ENCODE measurements around the gene ACOD1.

ACOD1 gene

GRCh38 chr13:76974618-76974975 is 26.3 kb downstream of the ACOD1 start:
- H3K4me3 ChIP-seq (ENCODE audit: low read depth, low read length) = no peak overlapping the region
- no peak for TF ChIP-seq CTCF (IDR thresholded peaks at IDR 0.05; ENCODE audit: low read depth, low read length)

GRCh38 chr13:76975863-76976262 is 27.6 kb downstream of the ACOD1 start:
- no peak overlapping the region for H3K4me3 ChIP-seq (ENCODE audit: low read depth, low read length)
- TF ChIP-seq CTCF (IDR thresholded peaks at IDR 0.05; ENCODE audit: low read depth, low read length) = no peak

DNA sequence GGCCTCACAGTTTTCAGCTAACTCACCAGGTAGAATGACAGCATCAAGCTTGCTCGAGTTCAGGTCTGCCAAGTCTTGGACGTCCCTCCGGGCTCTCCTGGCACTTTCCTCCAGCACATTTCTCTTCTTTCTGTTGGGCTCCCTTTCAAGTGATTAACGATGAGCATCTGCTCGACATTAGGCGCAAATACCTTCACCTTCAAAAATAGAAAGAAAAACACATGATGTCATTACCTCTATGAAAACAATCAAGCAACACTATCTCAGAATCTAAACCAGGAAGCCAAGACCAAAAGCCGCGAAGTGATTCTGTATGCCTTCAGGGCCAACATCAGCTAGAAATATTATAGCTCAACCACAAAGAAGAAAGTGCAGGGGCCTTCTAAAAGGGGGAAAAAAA is 28.2 kb downstream of the ACOD1 start:
- H3K4me3 ChIP-seq (ENCODE audit: low read depth, low read length) = no peak overlapping the region
- no peak for TF ChIP-seq CTCF (IDR thresholded peaks at IDR 0.05; ENCODE audit: low read depth, low read length)

DNA sequence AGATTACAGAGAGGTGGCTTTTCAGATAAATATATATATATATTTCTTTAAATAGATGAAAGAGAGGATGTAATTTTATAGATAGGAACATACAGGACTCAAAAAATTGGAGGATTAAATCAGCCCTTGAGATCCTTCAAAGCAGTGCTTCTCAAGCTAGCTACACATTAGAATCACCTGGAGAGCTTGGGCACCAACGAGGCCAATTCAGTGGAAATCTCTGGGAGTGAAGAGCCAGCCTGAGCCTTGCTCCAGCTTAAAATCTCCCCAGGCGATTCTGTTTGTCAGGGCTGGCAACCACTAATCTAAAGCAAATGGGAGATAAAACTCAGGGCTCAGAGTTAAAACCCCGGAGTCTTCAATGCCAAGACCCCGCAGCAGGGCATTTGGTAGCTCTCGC is 28.6 kb downstream of the ACOD1 start:
- H3K4me3 ChIP-seq (ENCODE audit: low read depth, low read length) = no peak overlapping the region
- TF ChIP-seq CTCF (IDR thresholded peaks at IDR 0.05; ENCODE audit: low read depth, low read length) = no peak

DNA sequence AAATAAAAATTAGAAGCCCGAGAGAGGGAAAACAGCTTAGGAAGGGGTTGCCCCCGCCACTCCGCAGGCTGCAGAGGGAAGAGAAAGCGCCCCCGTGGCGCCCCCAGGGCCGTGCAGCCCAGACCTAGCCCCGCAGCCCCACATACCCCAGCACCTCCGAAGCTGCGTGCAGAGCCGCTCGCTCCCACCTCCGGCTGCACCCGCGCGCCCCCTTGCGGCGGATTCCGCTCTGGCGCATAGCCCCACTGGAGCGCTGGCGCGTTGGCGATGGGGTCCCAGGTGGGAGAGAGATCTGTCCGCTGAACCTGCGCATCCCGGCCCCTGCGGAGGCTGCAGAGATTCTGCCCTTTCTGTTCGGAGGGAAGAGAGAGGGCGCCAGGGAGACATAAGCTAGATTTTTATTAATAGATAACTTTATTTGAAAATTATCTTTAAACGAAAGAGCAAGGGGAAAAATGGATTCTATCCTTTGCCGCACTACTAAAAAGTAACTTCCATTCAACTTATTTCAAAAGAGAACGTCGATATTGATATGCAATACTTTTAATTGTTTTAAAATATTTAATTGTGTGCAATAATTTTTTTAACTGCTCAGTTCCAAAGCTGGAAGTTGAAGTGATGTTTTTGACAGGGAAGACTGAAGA is 31.9 kb downstream of the ACOD1 start:
- TF ChIP-seq CTCF (IDR thresholded peaks at IDR 0.05; ENCODE audit: low read depth, low read length) = peak; percentile 96
- peak overlapping the region; percentile 46 for H3K4me3 ChIP-seq (ENCODE audit: low read depth, low read length)

GRCh38 chr13:76982061-76982460 is 33.8 kb downstream of the ACOD1 start:
- H3K4me3 ChIP-seq (ENCODE audit: low read depth, low read length) = no peak overlapping the region
- no peak for TF ChIP-seq CTCF (IDR thresholded peaks at IDR 0.05; ENCODE audit: low read depth, low read length)

GRCh38 chr13:76983676-76984075 is 35.4 kb downstream of the ACOD1 start:
- TF ChIP-seq CTCF (IDR thresholded peaks at IDR 0.05; ENCODE audit: low read depth, low read length) = no peak
- H3K4me3 ChIP-seq (ENCODE audit: low read depth, low read length) = no peak overlapping the region

Measured in WI38 (cell line).